Measurements from ENCODE around the gene SLC16A2. TPM values are rescaled to one million over a fixed set of nuclear protein-coding genes. Genes with fewer than 3 reads are reported as not detected.

SLC16A2 gene
- total and polyA plus RNA-seq, 10 of the 15 experiments (the other 5 are each of a cell fraction or from before 2014, with no cell fraction given), result 0.08 to 0.13 TPM; not detected in 8

DNA sequence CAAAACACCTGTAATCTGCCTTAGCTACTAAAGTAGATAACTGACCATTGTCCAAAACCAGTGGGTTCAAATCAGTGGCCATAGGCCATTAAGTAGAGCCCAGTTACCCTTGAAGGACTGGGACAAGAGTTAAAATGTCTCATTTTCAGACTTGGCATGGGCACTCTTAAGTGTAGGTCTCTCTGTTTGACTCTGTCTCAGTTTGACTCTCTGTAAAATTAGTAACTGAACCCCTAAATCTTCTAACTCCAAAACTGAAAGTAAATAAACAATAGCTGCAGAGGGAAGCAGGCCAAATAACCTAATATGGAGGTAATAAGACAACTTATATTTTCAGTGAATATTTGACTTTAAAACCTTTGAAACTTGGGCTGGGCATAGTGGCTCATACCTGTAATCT is 89.1 kb downstream of the SLC16A2 start:
- ChIA-PET POLR2A (no interaction called here), SMC1A (ENCODE audit: uncharacterized antibody, unreplicated experiment) (no interaction called here), RAD21 (ENCODE audit: unreplicated experiment) (interaction anchor here (0.7 kb wide), 1 partner anchor 24 kb away, joined by 3 read pairs; no protein-coding TSS in a partner anchor), CTCF (interaction anchor here (1.0 kb wide), 1 partner anchor 36 kb away, joined by 3 read pairs; no protein-coding TSS in a partner anchor)
- in situ Hi-C loops (cut with MboI) (no loop called here), intact Hi-C loops (cut with micrococcal nuclease; ENCODE audit: unreplicated experiment) (no loop called here)
- no peaks in the 10 kb centered on the region for H3K79me2 ChIP-seq (ENCODE audit: control insufficient read depth, insufficient read depth, low read length)
- DNase-seq (ENCODE audit: low read depth, low spot score), result peak; percentile 19
- H3K9me3 ChIP-seq (replicated peaks; ENCODE audit: control insufficient read depth, insufficient read depth, low read length), result no peaks in the 10 kb centered on the region
- no peaks in the 10 kb centered on the region for H4K20me1 ChIP-seq (ENCODE audit: control insufficient read depth, insufficient read depth)
- peak overlapping the region; percentile 45 for H2AFZ ChIP-seq (ENCODE audit: control insufficient read depth, low read depth, low read length)
- no peak overlapping the region for H3K9ac ChIP-seq (ENCODE audit: control insufficient read depth, insufficient read depth, low read length)
- H3K27me3 ChIP-seq (replicated peaks in 1 of 2; ENCODE audit: control insufficient read depth in 2 of 2, insufficient read depth in 2 of 2, low read length in 1 of 2), result no peaks in the 10 kb centered on the region; a peak in 1 of 4 replicates
- FAIRE-seq, result no peak
- H3K4me1 ChIP-seq (ENCODE audit: control insufficient read depth, insufficient read depth, low read length), result peaks cover 6% of the 10 kb centered on the region; the same call in 1 of the 2 replicates
- H3K27ac ChIP-seq (ENCODE audit: control insufficient read depth, insufficient read depth), result no peak overlapping the region; the same call in 1 of the 2 replicates
- H3K4me2 ChIP-seq (ENCODE audit: control insufficient read depth, insufficient read depth), result peak overlapping the region; percentile 31; the same call in 1 of the 2 replicates
- BruUV-seq (replicated peaks), result no TSS peak
- H3K4me3 ChIP-seq, result no peak overlapping the region
- H3K36me3 ChIP-seq (ENCODE audit: control insufficient read depth in 2 of 2, insufficient read depth in 2 of 2, low read length in 1 of 2), result no peaks in the 10 kb centered on the region
- peak; percentile 72 for ATAC-seq
- TF ChIP-seq, protein P1, sequence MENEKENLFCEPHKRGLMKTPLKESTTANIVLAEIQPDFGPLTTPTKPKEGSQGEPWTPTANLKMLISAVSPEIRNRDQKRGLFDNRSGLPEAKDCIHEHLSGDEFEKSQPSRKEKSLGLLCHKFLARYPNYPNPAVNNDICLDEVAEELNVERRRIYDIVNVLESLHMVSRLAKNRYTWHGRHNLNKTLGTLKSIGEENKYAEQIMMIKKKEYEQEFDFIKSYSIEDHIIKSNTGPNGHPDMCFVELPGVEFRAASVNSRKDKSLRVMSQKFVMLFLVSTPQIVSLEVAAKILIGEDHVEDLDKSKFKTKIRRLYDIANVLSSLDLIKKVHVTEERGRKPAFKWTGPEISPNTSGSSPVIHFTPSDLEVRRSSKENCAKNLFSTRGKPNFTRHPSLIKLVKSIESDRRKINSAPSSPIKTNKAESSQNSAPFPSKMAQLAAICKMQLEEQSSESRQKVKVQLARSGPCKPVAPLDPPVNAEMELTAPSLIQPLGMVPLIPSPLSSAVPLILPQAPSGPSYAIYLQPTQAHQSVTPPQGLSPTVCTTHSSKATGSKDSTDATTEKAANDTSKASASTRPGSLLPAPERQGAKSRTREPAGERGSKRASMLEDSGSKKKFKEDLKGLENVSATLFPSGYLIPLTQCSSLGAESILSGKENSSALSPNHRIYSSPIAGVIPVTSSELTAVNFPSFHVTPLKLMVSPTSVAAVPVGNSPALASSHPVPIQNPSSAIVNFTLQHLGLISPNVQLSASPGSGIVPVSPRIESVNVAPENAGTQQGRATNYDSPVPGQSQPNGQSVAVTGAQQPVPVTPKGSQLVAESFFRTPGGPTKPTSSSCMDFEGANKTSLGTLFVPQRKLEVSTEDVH (IDR thresholded peaks at IDR 0.05; ENCODE audit: low read depth, partially characterized antibody), result no peak
- TF ChIP-seq POLR2AphosphoS2 (IDR thresholded peaks at IDR 0.05; ENCODE audit: low read depth, low read length) (no peak), SP1 (IDR thresholded peaks at IDR 0.05; ENCODE audit: low read depth, low read length) (no peak), TAF1 (IDR thresholded peaks at IDR 0.05; ENCODE audit: borderline replicate concordance, low read depth, low read length) (no peak), IRF4 (IDR thresholded peaks at IDR 0.05; ENCODE audit: low read depth, low read length) (peak; percentile 14; the same call in 1 of the 2 replicates), POLR2AphosphoS5 (IDR thresholded peaks at IDR 0.05; ENCODE audit: low read length) (no peak), RAD21 (IDR thresholded peaks at IDR 0.05; ENCODE audit: insufficient read depth, low read depth, low read length) (no peak), CBX3 (IDR thresholded peaks at IDR 0.05; ENCODE audit: borderline replicate concordance, low read depth) (no peak), IKZF1 (conservative IDR thresholded peaks at IDR 0.05) (no peak), ZBED1 (IDR thresholded peaks at IDR 0.05; ENCODE audit: borderline replicate concordance) (no peak), YY1 (IDR thresholded peaks at IDR 0.05; ENCODE audit: low read depth, low read length) (no peak), SIN3A (IDR thresholded peaks at IDR 0.05; ENCODE audit: low read depth, low read length) (no peak), YBX1 (IDR thresholded peaks at IDR 0.05) (no peak), NFIC (IDR thresholded peaks at IDR 0.05; ENCODE audit: low read depth, low read length) (peak; percentile 52; the same call in 1 of the 2 replicates), MXI1 (IDR thresholded peaks at IDR 0.05; ENCODE audit: low read depth, low read length) (no peak), TBL1XR1 (IDR thresholded peaks at IDR 0.05; ENCODE audit: low read depth, low read length) (no peak), KDM1A (IDR thresholded peaks at IDR 0.05; ENCODE audit: borderline replicate concordance) (no peak), NR2F1 (conservative IDR thresholded peaks at IDR 0.05) (no peak), ZNF24 (IDR thresholded peaks at IDR 0.05) (no peak)
- TF ChIP-seq, protein P2, sequence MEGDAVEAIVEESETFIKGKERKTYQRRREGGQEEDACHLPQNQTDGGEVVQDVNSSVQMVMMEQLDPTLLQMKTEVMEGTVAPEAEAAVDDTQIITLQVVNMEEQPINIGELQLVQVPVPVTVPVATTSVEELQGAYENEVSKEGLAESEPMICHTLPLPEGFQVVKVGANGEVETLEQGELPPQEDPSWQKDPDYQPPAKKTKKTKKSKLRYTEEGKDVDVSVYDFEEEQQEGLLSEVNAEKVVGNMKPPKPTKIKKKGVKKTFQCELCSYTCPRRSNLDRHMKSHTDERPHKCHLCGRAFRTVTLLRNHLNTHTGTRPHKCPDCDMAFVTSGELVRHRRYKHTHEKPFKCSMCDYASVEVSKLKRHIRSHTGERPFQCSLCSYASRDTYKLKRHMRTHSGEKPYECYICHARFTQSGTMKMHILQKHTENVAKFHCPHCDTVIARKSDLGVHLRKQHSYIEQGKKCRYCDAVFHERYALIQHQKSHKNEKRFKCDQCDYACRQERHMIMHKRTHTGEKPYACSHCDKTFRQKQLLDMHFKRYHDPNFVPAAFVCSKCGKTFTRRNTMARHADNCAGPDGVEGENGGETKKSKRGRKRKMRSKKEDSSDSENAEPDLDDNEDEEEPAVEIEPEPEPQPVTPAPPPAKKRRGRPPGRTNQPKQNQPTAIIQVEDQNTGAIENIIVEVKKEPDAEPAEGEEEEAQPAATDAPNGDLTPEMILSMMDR (IDR thresholded peaks at IDR 0.05 in 2 of 3, conservative IDR thresholded peaks at IDR 0.05 in 1 of 3; ENCODE audit: control insufficient read depth in 2 of 3, extremely low read depth in 1 of 3, insufficient read depth in 1 of 3, low read depth in 3 of 3, low read length in 3 of 3), result no peak
- TF ChIP-seq, protein P3, sequence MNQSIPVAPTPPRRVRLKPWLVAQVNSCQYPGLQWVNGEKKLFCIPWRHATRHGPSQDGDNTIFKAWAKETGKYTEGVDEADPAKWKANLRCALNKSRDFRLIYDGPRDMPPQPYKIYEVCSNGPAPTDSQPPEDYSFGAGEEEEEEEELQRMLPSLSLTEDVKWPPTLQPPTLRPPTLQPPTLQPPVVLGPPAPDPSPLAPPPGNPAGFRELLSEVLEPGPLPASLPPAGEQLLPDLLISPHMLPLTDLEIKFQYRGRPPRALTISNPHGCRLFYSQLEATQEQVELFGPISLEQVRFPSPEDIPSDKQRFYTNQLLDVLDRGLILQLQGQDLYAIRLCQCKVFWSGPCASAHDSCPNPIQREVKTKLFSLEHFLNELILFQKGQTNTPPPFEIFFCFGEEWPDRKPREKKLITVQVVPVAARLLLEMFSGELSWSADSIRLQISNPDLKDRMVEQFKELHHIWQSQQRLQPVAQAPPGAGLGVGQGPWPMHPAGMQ (IDR thresholded peaks at IDR 0.05; ENCODE audit: borderline replicate concordance), result no peak
